Fibroblast of skin of back (primary cell): Measurements from ENCODE around the gene ZFHX2.

Source experiments
- DNase-seq: peaks from one replicate; pipeline ENCODE4 v3.0.0-alpha.2; 2013

Gene ZFHX2

DNA sequence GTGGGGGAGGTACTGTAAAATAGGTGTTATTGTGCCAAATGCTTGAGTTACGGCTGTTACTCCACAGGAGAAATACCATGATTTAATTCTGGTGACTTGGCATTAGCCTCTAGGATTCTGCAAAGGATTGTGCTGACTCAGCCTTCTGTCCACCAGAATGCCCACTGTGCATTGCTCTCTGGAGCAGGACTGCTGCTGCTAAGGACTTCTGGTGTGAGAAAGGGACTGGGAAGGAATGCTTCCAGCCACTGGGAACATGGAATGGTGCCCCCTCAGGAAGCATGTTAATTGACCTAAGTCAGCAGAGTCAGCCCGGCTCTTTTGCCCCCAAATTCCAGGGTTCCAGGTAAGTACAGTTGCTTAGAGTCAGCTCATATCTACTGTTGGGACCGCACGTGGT, 32.9 kb downstream of the ZFHX2 start:
- DNase-seq: no peak

DNA sequence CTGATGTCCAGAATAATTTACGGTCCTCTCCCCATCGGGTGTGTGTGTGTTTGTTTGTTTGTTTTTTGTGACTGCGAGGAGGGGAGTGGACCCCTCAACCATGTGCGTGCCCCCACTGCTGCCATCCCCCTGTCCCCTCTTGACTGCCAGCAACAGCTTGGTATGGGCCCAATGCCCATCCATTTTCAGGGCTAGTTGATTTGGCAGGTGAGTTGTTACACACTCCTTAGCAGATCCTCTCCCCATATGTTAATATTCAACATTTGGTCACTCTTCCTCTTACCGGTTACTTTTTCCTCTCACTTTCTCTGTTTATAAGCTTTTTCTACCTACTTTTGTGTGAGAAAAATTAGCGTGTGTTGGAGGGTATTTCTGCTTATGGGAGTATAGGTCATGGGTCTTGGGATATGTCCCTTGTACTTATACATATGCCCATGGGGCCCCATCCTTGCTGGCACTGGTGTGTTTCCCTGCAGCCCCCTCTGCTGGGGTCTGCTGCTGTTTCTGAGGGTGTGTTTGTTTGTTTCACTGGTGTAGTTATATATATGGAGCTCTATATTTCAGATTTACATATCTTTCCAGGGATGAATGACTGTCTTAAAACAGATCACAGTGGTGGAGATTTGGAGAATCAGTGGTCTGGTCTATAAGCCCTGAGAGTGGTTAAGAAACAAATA, 33.8 kb downstream of the ZFHX2 start:
- no peak for DNase-seq

DNA sequence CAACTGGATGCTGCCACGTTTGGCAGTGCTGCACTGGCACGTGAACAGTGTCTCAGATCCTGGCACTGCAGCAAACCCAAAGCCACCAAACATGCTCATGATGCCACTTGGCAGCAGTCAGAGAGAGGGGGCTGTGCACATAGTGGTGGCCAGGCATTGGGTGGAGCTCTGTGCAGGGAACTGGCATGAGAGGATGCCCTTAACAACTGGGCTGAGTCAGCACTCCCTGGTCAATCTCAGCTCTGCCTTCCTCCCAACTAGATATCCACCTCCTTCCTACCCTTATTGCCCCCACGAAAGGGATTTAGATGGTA, 37.0 kb downstream of the ZFHX2 start:
- no peak for DNase-seq

DNA sequence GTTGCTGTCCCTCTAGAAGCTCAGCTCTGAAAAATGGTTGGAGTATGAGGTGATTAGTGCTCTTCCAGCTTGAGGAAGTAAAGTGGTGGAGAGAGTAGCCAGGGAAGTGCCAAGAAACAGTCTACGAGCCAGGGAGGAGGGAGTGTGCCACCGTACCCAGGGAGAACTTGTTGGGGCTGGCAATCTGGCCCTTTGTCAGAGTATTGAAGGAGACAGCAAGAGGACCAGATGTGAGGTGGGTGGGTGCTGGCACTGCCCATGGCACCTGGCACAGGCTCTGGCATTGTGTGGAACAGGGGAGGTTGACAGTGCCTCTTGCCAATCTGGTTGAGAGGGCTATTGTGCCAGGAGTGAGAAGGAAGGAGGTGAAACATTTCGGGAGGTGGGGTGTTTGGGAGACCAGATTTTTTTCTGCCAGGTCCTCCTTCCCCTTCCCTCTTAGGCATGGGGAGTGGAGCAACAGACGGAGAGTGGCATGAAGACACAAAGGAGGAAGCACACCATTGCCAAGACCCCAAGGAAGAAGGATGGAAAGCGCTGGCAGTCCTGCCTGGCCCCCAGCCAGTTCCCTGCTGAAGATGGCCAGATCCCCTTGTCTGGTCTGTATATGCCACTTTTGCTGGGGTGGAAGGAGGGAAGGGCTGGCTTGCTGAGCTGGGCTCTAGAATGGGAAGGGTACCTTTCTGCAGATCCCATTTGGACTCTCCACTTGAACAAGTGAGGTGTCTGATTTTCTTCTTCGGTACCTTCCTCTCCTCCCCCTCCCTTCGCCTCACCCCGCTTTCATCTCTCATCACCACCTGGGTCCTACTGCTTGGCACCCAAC, 37.5 kb downstream of the ZFHX2 start:
- DNase-seq: no peak

DNA sequence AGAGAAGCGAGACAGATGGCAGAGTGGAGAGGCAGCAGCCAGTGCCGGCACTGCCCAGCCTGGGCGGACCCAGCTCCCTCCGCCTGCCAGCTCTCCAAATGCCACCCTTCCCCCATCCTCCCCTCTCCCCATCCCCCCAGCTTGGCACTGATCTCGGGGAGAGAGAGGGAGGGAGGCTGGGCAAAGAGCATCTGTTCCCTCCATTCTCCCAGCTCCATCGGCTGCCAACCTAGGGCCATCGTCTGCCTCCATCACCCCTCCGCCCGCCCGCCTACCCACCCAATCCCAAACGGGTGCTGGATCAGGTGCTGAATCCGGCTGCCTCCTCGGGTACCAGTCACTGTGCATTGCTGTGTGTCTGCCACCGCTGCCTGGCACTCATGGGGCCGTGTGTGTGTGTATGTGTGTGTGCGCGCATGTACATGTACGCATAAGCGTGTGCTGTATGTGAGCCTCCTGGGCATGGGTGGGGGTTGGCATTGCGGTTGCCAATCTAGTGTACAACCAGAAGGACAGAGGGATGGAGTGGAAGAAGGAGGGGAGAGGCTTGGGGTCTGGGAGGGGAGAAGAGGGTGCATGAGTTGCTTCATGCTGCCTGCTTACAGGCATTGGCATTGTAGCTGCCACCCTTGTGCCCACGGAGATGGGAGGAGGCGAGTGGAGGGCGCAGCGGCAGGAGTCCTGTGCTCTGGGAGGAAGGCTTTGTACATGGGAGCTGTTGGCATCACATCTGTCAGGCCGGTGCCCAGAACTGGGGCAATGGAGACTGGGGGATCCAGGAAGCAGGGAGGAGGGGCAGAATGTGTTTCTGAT, 38.4 kb downstream of the ZFHX2 start:
- DNase-seq: no peak

DNA sequence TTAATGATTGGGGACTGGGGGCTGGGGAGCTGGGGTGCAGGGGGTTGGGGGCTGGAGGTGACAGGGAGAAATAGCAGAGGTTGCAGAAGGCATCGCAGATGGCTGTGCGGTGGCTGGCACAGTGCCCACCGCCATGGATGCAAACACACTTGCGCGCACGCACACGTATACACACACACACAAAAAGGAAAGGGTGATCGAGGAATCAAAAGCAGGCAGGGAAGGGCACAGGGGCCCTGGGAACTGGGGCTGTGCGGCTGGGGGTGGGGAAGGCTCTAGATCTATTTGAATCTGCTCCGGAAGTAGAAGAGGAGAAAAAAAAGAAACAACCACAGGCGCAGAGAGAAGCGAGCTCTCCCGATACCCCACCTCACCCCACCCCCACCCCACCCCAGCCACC, 39.4 kb downstream of the ZFHX2 start:
- no peak for DNase-seq

DNA sequence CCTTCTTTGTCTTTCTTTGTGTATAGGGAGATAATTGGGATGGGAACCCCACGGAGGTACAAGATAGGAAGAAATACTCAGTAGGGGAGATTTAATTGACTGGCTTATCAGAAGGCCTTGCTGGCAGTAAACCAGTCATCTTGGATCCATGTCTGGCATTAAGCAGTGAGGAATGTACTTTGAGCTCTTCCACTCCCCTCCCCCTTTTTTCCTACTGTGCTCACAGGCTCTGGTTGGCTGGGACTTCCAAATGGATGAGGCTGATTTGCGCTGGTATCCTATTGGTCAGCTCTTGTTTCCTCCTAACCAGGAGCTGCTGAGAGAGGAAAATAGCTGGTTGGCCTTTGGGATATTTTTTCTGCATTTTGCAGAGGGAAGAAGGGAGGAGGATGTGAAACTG, 57.3 kb downstream of the ZFHX2 start:
- peak; percentile 60 for DNase-seq

DNA sequence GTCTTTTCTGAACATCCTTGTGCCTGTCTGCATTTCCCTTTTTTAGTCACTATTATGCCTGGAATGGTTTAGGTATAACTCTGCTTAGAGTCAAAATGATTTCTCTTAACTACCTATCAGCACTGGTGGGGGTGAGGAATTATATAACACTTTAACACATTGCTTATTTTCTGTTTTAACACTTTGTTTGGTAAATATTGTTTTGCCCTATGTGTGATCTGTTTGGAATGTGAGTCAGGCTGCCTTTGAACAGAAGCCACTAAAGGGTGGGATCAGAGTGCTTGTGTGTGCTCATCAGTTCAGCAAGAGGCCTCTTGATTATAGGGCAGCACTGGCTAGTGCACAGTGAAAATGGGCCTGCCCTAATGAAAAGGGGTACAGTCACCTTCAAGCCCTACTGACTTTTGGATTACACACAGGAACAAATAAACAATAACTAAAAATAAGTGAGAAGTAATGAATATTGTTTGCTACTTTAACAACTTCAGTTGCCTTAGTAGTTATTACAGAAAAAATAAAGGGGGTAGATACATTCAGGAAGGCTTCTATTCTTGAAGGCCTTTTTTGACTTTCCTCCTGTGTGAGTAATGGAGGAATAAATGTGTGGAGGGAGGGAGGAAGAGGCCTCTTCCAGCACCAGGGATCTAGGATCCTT, 58.8 kb downstream of the ZFHX2 start:
- no peak for DNase-seq

DNA sequence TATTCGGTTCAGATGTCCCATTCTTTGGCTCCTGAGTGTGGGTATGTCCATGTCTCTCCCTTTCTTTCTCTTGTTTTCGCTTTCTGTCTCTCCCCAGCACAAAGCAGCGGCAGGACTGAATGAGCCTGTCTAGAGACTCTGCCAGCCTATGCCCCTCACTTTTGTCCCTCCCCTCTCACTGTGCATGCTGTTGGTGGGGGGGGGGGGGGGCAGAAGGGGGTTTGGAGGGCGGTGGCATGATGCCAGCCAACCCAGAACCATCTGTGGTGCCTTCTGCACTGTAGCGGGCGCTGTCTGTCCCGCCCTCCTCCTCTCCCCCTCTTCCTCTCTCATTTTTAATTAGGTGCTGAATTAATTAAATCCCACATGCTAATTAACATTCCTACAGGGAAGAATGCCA, 64.3 kb downstream of the ZFHX2 start:
- DNase-seq: no peak

DNA sequence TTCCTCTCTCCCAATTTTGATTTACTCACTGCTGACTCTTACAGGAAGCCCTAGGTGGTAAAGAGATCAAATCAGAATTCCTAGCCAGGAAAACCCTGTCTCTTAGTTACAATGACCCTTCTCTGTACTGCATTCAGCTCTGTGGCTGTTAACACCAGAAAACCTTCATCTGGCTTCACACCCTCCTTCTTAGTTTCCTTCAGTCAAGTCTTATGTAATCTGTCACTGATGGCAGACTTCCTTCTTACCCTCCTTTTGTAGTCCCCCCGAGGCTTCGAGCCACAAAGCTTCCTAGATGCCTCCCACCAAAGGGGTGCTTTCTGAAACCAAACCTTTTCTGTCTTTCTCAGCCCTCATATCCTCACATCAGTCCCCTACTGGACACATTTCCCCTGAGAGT, 65.5 kb downstream of the ZFHX2 start:
- DNase-seq: no peak

DNA sequence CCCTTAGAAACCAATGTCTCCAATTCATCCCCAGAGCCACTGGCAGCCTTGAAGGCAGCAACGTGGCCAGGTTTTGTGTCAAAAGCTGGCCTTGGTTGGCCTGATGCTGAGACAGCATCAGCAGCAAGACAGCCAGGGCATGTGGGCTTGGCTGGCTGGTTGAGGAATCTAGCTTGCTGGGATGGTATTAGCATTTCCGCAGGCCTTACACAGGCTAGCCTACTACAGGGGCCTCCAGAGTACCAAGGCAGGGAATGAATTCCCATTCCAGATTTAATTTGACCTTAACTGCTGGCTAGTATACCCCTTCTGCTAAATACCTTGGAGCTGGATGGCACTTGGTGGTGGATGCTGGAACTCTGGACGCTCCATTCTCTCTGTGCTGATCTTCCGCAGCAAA, 66.2 kb downstream of the ZFHX2 start:
- no peak for DNase-seq

DNA sequence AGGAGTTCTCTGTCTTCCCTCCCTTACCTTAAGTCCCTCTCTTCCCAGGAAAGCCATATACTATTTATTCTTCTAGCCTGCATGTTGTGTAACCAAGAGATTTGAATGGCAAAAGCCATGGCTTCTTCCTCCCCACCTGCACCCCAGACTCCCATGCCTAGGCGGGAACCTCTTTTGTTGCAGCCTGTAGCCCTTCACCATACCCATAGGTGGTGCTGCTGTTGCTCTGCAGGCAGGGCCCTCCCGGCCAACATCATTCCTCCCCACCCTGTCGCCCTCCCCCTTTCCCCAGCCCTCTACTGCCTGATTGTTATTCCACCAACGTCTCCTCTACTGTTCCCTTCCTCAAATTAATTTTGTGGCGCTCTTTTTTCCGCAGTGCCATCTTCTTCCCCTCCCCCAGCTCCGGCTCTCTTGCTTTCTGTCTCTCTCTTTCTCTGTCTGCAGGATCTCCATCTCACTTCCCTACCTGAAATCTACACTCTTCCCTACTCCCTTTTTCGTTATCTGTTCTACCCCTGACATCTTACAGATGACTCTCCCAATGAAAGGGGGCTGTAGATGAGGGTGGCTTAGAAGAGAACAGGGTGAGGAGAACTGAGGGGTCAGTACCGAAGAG, 68.2 kb downstream of the ZFHX2 start:
- peak; percentile 32 for DNase-seq

DNA sequence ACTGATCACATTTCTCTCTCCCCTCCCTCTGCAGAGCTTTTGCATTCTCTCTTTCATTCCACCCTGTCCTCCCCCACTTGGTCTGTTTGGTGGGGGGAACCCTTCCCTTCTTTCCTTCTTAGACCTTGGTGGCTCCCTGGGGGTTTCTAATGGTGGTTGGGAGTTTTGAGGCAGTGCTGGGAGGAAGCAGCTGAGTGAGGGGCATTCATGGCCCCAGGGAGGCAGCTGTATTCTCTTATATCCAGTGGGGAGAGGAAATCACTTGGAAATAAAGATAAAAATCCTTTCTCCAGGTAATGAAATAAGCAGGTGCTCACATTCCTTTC, 68.8 kb downstream of the ZFHX2 start:
- DNase-seq: no peak

DNA sequence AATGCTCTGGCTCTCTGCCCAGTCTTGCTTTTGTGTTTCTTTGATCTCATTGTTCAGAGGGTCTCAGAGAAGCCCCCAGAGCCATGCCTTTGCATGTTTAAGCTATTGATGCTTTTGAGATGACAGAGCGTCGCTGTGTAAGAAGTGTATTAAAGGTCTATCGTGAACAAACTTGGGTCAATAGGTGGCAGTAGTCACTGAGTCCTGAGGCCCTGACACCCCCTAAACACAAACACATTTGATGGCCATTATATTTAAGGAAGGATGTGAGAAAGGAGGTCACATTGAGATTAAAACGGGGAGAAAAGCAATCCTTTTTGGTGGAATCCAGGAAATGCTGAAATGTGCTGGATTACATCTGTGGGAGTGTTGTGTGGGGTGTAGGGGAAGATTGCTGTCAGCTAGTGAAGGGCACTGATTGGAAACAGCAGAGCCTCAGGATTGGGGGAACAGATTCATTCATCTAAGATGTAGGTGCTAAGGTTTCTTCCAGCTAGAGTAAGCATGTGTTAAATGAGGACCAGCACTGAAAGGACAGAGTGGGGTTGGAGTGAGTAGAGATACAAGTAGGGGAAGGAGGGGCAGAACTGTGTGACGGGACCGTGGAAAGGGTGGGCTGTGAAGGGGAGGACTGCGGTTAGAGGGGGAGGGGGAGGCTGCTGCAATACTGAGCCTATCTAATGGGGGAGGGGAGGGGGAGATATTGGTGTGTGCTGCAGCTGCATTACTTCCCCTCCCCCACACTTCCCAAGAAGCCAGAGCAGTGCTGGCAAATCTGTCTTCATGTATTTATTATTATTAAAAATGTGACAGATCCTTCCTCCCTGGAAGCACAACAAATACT, 69.4 kb downstream of the ZFHX2 start:
- no peak for DNase-seq

DNA sequence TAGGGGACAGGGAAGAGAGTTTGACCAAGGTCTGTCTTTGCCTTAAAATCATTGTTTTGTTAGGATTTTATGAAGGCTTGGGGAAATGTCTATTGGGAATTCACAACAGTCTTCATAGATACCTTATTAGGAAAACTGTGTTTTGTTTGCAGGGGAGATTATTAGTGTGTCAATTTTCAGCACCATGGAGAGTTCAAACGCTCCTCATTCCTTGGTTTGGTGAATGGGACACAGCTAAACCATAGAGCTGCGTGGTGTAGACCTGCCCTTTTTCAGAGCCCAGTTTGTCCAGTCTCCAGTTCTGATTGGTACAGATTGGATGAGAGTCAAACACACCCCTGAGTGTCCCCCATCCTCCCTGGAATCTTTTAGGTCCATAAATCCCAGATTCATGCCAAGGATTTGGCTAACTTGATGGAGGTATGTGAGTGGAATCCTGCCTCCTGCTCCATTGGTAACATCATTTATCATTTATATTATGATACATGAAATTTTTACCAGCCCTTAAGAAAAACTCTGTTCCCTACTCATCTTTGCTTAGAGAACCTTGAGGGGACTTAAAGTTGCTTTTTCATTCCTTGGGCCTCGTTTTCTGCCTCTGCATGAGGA, 70.1 kb downstream of the ZFHX2 start:
- peak; percentile 28 for DNase-seq

DNA sequence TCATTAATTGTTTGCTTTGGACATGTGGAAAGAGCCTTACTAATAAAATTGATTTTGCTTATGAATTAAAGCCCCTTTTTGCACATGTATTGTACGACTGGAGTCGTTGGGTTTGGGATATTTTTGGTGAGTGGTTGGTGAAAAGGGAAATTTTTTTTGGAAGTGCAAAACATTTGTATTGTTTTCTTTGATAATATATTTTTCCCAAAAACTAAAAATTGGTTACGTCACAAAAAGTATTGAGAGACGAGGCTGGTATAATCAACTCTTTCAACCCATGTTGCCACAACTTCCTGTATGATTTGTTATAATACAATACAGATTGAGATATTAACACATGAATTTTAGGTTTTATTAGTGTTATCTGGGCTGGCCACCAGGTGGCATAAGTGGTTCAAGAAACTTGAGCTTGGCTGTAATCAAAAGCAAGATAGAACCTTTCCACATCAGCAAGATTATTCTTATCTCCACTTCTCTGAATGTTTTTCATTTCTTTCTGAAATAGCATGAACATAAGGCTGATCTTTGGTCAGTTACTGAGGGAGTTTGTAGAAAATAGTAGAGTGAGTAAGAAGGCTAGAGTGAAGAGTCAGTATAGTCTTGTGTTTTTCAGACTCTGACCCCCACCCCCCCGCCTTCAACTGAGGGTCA, 73.3 kb downstream of the ZFHX2 start:
- peak; percentile 69 for DNase-seq

DNA sequence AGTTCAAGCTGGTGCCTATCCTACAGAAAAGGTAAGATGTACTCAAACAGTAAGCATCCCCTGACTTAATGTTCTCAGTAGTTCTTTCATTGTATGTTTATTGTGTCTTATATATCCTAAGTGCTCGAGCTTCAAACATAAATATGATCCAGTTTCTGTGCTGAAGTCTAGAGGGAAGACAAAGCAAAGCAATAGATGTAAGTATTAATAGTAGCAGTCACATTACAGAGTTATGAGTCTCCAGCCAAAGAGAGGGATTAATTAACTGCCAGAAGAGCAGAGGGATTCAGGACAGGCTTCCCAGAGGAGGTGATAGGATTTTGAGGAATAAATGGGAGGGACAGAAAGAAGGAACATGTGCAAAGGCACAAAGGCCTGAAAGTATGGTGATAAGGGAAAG, 80.6 kb downstream of the ZFHX2 start:
- no peak for DNase-seq
